Peyer's patch (tissue), 4 donors: ENCODE measurements around the gene PRM3.

ENCODE experiments used
- CTCF ChIP-seq, 6 experiments: fragments of 450-650 bp in 4 of 6; fragments of 200-600 bp in 2 of 6; sonication (generic) in 1 of 6; IDR thresholded peaks; one replicate each; pipeline ENCODE4 v1.5.1; 2017 to 2019; ENCODE audit warnings: antibody characterized with exemption in 6 of 6, mild to moderate bottlenecking in 3 of 6, moderate library complexity in 1 of 6
- POLR2A ChIP-seq, 2 donors: fragments of 450-650 bp; IDR thresholded peaks; one replicate each; pipeline ENCODE4 v1.5.1; 2017; ENCODE audit warnings: antibody characterized with exemption in 2 of 2, mild to moderate bottlenecking in 2 of 2, moderate library complexity in 2 of 2

DNA sequence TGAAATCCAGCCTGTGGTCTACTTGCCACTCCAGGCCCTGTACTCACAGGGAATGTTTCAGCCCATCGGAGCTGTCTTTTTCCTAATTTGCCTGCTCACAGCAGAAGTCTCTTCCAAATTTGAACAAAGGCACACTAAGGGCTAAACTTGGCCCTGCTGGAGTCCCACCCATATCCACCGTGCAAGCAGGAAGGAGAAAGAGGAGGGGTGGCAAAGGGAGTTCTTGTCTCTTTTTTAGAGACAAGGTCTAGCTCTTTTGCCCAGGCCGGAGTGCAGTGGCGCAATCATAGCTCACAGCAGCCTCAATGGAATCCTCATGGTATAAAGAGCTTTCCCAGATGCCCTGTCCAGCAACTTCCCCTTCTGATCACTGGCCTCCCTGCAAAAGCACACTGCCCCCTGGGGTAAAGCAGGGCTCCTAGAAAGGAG is 10.4 kb upstream of the PRM3 start:
- TF ChIP-seq CTCF (IDR thresholded peaks at IDR 0.05): no peak
- TF ChIP-seq POLR2A (IDR thresholded peaks at IDR 0.05): no peak
